Mammary epithelial cell (primary cell): ENCODE measurements around the gene ZBTB17.

Experiments
- EZH2 ChIP-seq: IDR thresholded peaks from 2 replicates; pipeline ENCODE4 v1.6.1; 2012; ENCODE audit warnings: low read length, inconsistent platforms, borderline replicate concordance
- TF ChIP-seq, protein P1 (sequence below), 2 donors: IDR thresholded peaks in 1 of 2; conservative IDR thresholded peaks in 1 of 2; 2 replicates each; pipeline ENCODE4 v1.5.1; 2011 to 2012; ENCODE audit warnings: inconsistent platforms in 2 of 2, low read length in 2 of 2, mild to moderate bottlenecking in 2 of 2, control low read depth in 1 of 2, low read depth in 1 of 2; ENCODE audit not compliant: insufficient read depth in 1 of 2; ENCODE audit errors: extremely low read depth in 1 of 2

DNA sequence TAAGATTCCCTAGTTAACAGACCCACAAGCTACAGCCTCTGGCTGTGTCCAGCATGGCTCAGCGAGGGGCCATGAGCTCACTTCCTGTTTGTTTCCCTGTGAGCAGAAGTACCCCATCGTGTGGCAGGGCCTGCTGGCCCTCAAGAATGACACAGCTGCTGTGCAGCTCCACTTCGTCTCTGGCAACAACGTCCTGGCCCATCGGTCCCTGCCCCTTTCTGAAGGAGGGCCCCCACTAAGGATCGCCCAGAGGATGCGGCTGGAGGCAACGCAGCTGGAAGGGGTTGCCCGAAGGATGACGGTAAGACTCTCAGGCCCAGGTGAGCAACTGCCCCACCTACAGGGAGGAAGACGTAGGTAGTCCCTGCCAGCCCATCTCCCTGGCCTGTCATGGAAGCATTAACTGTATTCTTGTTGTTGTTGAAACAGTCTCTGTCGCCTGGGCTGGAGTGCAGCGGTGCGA, 38.2 kb downstream of the ZBTB17 start:
- TF ChIP-seq, protein P1, sequence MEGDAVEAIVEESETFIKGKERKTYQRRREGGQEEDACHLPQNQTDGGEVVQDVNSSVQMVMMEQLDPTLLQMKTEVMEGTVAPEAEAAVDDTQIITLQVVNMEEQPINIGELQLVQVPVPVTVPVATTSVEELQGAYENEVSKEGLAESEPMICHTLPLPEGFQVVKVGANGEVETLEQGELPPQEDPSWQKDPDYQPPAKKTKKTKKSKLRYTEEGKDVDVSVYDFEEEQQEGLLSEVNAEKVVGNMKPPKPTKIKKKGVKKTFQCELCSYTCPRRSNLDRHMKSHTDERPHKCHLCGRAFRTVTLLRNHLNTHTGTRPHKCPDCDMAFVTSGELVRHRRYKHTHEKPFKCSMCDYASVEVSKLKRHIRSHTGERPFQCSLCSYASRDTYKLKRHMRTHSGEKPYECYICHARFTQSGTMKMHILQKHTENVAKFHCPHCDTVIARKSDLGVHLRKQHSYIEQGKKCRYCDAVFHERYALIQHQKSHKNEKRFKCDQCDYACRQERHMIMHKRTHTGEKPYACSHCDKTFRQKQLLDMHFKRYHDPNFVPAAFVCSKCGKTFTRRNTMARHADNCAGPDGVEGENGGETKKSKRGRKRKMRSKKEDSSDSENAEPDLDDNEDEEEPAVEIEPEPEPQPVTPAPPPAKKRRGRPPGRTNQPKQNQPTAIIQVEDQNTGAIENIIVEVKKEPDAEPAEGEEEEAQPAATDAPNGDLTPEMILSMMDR (conservative IDR thresholded peaks at IDR 0.05 in 1 of 2, IDR thresholded peaks at IDR 0.05 in 1 of 2; ENCODE audit: extremely low read depth in 1 of 2, insufficient read depth in 1 of 2, low read depth in 1 of 2, low read length in 2 of 2): no peak
- no peak for TF ChIP-seq EZH2
